Liver (tissue), 9 donors: ENCODE results near the gene CD46. TPM values are rescaled to one million over a fixed set of nuclear protein-coding genes. Genes with fewer than 3 reads are reported as not detected.

ENCODE experiments used
- DNase-seq: peaks from one replicate; pipeline ENCODE4 v3.0.0-alpha.2; 2017; ENCODE audit warnings: low spot score
- H3K27ac ChIP-seq, 2 donors: one replicate each; pipeline ENCODE4 v1.7.0; 2013; ENCODE audit warnings: inconsistent platforms in 2 of 2, low read length in 2 of 2, control low read depth in 1 of 2, low read depth in 1 of 2, mild to moderate bottlenecking in 1 of 2
- H3K27me3 ChIP-seq, 4 donors: one replicate each; pipeline versions ENCODE4 v1.6.1 to v1.7.0; 2013; ENCODE audit warnings: low read length in 3 of 4, inconsistent platforms in 1 of 4, mild to moderate bottlenecking in 1 of 4, moderate library complexity in 1 of 4; ENCODE audit not compliant: control insufficient read depth in 4 of 4, insufficient read depth in 4 of 4
- H3K36me3 ChIP-seq, 4 donors: one replicate each; pipeline versions ENCODE4 v1.6.1 to v1.7.0; 2013; ENCODE audit warnings: low read length in 3 of 4, mild to moderate bottlenecking in 3 of 4, low read depth in 1 of 4, moderate library complexity in 1 of 4; ENCODE audit not compliant: control insufficient read depth in 4 of 4, insufficient read depth in 3 of 4
- H3K4me1 ChIP-seq, 4 donors: one replicate each; pipeline versions ENCODE4 v1.6.1 to v1.7.0; 2013; ENCODE audit warnings: low read length in 3 of 4, mild to moderate bottlenecking in 3 of 4, moderate library complexity in 1 of 4; ENCODE audit not compliant: control insufficient read depth in 4 of 4, insufficient read depth in 4 of 4
- H3K4me3 ChIP-seq, 3 donors: one replicate each; pipeline versions ENCODE4 v1.6.1 to v1.7.0; 2013; ENCODE audit warnings: low read length in 3 of 3, control low read depth in 1 of 3, low read depth in 1 of 3, mild to moderate bottlenecking in 1 of 3
- H3K9ac ChIP-seq, 2 donors: one replicate each; pipeline ENCODE4 v1.7.0; 2013; ENCODE audit warnings: low read length in 2 of 2, mild to moderate bottlenecking in 2 of 2, moderate library complexity in 2 of 2, control low read depth in 1 of 2, low read depth in 1 of 2
- H3K9me3 ChIP-seq, 4 donors: one replicate each; pipeline versions ENCODE4 v1.6.1 to v1.7.0; 2013; ENCODE audit warnings: low read length in 3 of 4; ENCODE audit not compliant: control insufficient read depth in 4 of 4
- EGR1 ChIP-seq, 2 donors: IDR thresholded peaks; 2 replicates each; pipeline ENCODE4 v1.6.1; 2016 to 2018; ENCODE audit warnings: antibody characterized with exemption in 2 of 2, low read depth in 2 of 2
- FOXA1 ChIP-seq: IDR thresholded peaks from 2 replicates; pipeline ENCODE4 v1.6.1; 2016; ENCODE audit warnings: antibody characterized with exemption
- FOXA2 ChIP-seq: IDR thresholded peaks from 2 replicates; pipeline ENCODE4 v1.6.1; 2016; ENCODE audit warnings: antibody characterized with exemption
- GABPA ChIP-seq, 2 donors: IDR thresholded peaks in 1 of 2; conservative IDR thresholded peaks in 1 of 2; 2 replicates each; pipeline ENCODE4 v1.6.1; 2016; ENCODE audit warnings: antibody characterized with exemption in 2 of 2, mild to moderate bottlenecking in 1 of 2, moderate library complexity in 1 of 2
- HNF4A ChIP-seq, 2 donors: conservative IDR thresholded peaks; 2 replicates each; pipeline ENCODE4 v1.6.1; 2016; ENCODE audit warnings: antibody characterized with exemption in 2 of 2, mild to moderate bottlenecking in 2 of 2
- HNF4G ChIP-seq: IDR thresholded peaks from 2 replicates; pipeline ENCODE4 v1.6.1; 2016; ENCODE audit warnings: antibody characterized with exemption
- JUND ChIP-seq, 2 donors: IDR thresholded peaks; 2 replicates each; pipeline ENCODE4 v1.6.1; 2016; ENCODE audit warnings: antibody characterized with exemption in 2 of 2
- NR2F2 ChIP-seq: IDR thresholded peaks from 2 replicates; pipeline ENCODE4 v1.6.1; 2016; ENCODE audit warnings: antibody characterized with exemption
- SP1 ChIP-seq: IDR thresholded peaks from 2 replicates; pipeline ENCODE4 v1.6.1; 2018; ENCODE audit warnings: antibody characterized with exemption, mild to moderate bottlenecking
- TAF1 ChIP-seq: conservative IDR thresholded peaks from 2 replicates; pipeline ENCODE4 v1.6.1; 2016; ENCODE audit warnings: antibody characterized with exemption, mild to moderate bottlenecking
- YY1 ChIP-seq: IDR thresholded peaks from 2 replicates; pipeline ENCODE4 v1.6.1; 2016; ENCODE audit warnings: antibody characterized with exemption, mild to moderate bottlenecking
- WGBS: extraction: QIAGEN DNeasy Blood & Tissue Kit; methylation state at CpG from one replicate; pipeline ENCODE4 v1.1.7; 2013; 5-methylcytosine and 5-hydroxymethylcytosine counted together
- polyA plus RNA-seq, 2 donors: library from polyadenylated mRNA; stranded (reverse) in 1 of 2; unstranded in 1 of 2; fragments of 200-250 nt in 1 of 2; fragments of >200 nt in 1 of 2; fragmentation: Nextera tagmentation in 1 of 2; extraction: Ambion mirVana in 1 of 2; gene quantifications; one replicate each; pipeline versions ENCODE4 v1.2.1 to v1.2.3, GENCODE V29; 2013 to 2015
- total RNA-seq, 2 donors: library from RNA; depleted of rRNA; stranded (reverse); fragments of >200 nt; gene quantifications; one replicate each; pipeline ENCODE4 v1.2.3, GENCODE V29; 2014
- TF ChIP-seq, protein P1 (sequence below): fragments of 150-350 bp; IDR thresholded peaks from 2 replicates; pipeline ENCODE4 v1.5.1; 2017; ENCODE audit warnings: improper control_type of control experiment, low read depth, low read length; ENCODE audit not compliant: missing input control
- TF ChIP-seq, protein P2 (sequence below): IDR thresholded peaks from 2 replicates; pipeline ENCODE4 v1.6.1; 2016; ENCODE audit warnings: antibody characterized with exemption
- TF ChIP-seq, protein P3 (sequence below): IDR thresholded peaks from 2 replicates; pipeline ENCODE4 v1.6.1; 2016; ENCODE audit warnings: antibody characterized with exemption
- TF ChIP-seq, protein P4 (sequence below): IDR thresholded peaks from 2 replicates; pipeline ENCODE4 v1.6.1; 2016; ENCODE audit warnings: antibody characterized with exemption
- TF ChIP-seq, protein P5 (sequence below): IDR thresholded peaks from 2 replicates; pipeline ENCODE4 v1.6.1; 2016; ENCODE audit warnings: antibody characterized with exemption, mild to moderate bottlenecking
- donor health status: healthy.
- donor health status: healthy.
- donor health status: healthy.
- donor health status: healthy.
- donor health status: healthy.

Gene CD46
- total and polyA plus RNA-seq, 4 donors, result 71.3 to 177 (median 121) TPM

DNA sequence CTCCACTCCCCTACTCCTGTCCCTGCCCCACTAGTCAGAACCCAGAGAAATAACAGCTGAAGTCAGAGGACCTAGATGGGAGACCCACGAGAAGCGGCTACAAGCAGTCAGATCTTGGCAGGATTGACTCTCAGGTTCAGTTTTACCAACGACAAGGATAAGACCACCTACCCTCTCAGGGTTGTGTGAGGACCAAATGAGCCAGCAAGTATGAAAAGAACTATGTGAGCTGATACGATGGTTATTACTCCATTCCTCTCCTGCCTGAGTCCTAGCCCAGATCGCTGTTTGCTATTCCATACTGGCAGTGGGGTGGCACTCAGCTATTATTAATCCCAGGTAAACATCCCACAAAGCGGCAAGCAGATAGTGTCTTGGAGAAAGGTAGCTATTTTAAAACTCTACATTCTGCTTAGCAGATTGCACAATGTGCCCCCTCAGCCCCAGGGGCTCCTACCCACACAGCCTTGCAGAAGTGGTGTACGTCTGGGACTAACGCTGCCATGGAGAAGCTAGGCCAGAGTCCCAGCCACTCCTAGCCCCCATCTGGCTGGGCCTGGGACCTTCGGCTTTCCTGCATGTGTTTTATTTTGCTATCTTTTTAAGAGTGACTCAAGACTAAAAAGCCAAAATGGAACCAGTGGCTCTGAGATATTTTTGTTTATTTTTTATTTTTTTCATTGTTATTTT lies 58.9 kb downstream of the CD46 start:
- TF ChIP-seq TAF1, result no peak
- TF ChIP-seq, protein P1, sequence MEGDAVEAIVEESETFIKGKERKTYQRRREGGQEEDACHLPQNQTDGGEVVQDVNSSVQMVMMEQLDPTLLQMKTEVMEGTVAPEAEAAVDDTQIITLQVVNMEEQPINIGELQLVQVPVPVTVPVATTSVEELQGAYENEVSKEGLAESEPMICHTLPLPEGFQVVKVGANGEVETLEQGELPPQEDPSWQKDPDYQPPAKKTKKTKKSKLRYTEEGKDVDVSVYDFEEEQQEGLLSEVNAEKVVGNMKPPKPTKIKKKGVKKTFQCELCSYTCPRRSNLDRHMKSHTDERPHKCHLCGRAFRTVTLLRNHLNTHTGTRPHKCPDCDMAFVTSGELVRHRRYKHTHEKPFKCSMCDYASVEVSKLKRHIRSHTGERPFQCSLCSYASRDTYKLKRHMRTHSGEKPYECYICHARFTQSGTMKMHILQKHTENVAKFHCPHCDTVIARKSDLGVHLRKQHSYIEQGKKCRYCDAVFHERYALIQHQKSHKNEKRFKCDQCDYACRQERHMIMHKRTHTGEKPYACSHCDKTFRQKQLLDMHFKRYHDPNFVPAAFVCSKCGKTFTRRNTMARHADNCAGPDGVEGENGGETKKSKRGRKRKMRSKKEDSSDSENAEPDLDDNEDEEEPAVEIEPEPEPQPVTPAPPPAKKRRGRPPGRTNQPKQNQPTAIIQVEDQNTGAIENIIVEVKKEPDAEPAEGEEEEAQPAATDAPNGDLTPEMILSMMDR, result no peak
- TF ChIP-seq, protein P2, sequence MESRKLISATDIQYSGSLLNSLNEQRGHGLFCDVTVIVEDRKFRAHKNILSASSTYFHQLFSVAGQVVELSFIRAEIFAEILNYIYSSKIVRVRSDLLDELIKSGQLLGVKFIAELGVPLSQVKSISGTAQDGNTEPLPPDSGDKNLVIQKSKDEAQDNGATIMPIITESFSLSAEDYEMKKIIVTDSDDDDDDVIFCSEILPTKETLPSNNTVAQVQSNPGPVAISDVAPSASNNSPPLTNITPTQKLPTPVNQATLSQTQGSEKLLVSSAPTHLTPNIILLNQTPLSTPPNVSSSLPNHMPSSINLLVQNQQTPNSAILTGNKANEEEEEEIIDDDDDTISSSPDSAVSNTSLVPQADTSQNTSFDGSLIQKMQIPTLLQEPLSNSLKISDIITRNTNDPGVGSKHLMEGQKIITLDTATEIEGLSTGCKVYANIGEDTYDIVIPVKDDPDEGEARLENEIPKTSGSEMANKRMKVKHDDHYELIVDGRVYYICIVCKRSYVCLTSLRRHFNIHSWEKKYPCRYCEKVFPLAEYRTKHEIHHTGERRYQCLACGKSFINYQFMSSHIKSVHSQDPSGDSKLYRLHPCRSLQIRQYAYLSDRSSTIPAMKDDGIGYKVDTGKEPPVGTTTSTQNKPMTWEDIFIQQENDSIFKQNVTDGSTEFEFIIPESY, result no peak
- TF ChIP-seq HNF4A (conservative IDR thresholded peaks at IDR 0.05), result no peak
- TF ChIP-seq FOXA2, result no peak
- no peak for TF ChIP-seq HNF4G
- no peak for TF ChIP-seq NR2F2
- TF ChIP-seq, protein P3, sequence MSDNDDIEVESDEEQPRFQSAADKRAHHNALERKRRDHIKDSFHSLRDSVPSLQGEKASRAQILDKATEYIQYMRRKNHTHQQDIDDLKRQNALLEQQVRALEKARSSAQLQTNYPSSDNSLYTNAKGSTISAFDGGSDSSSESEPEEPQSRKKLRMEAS, result no peak
- TF ChIP-seq SP1, result no peak
- TF ChIP-seq JUND (IDR thresholded peaks at IDR 0.05), result no peak
- TF ChIP-seq, protein P4, sequence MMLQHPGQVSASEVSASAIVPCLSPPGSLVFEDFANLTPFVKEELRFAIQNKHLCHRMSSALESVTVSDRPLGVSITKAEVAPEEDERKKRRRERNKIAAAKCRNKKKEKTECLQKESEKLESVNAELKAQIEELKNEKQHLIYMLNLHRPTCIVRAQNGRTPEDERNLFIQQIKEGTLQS, result no peak
- TF ChIP-seq, protein P5, sequence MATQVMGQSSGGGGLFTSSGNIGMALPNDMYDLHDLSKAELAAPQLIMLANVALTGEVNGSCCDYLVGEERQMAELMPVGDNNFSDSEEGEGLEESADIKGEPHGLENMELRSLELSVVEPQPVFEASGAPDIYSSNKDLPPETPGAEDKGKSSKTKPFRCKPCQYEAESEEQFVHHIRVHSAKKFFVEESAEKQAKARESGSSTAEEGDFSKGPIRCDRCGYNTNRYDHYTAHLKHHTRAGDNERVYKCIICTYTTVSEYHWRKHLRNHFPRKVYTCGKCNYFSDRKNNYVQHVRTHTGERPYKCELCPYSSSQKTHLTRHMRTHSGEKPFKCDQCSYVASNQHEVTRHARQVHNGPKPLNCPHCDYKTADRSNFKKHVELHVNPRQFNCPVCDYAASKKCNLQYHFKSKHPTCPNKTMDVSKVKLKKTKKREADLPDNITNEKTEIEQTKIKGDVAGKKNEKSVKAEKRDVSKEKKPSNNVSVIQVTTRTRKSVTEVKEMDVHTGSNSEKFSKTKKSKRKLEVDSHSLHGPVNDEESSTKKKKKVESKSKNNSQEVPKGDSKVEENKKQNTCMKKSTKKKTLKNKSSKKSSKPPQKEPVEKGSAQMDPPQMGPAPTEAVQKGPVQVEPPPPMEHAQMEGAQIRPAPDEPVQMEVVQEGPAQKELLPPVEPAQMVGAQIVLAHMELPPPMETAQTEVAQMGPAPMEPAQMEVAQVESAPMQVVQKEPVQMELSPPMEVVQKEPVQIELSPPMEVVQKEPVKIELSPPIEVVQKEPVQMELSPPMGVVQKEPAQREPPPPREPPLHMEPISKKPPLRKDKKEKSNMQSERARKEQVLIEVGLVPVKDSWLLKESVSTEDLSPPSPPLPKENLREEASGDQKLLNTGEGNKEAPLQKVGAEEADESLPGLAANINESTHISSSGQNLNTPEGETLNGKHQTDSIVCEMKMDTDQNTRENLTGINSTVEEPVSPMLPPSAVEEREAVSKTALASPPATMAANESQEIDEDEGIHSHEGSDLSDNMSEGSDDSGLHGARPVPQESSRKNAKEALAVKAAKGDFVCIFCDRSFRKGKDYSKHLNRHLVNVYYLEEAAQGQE, result no peak
- no peak overlapping the region for H3K4me3 ChIP-seq
- no peak for DNase-seq
- no peaks in the 10 kb centered on the region for H3K27me3 ChIP-seq
- H3K27ac ChIP-seq, result peak overlapping the region; percentile 44 to 45
- WGBS, result 69% methylated on average over 9 of the region's 9 CpGs
- H3K4me1 ChIP-seq, result peaks cover 16 to 78% (median 70%) of the 10 kb centered on the region in 4 donors
- peaks cover 5 to 65% (median 54%) of the 10 kb centered on the region in 4 donors for H3K36me3 ChIP-seq
- H3K9me3 ChIP-seq, result no peaks in the 10 kb centered on the region
- H3K9ac ChIP-seq, result no peak overlapping the region

DNA sequence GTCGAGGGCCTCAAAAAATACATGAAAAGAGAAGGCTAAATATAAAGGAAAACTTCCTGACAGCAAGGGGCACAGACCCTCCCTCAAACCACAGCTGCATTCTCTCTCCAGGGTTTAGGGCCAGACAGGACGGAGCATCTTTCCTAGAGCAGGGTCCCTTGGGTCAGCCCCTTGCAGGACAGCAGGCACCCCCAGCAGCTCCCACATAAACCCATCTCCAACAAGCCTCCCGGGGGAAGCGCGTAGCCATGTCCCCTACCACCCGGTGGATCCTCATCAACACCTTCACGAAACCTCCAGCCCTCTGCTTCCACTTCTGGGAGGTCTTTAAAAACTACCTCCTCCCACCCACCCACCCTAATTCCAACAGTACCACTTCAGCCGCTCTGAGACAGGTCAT lies 59.5 kb downstream of the CD46 start:
- Histone ChIP-seq H3K27me3 (no peaks in the 10 kb centered on the region), H3K36me3 (peaks cover 6 to 65% (median 55%) of the 10 kb centered on the region in 4 donors), H3K4me1 (peaks cover 19 to 84% (median 75%) of the 10 kb centered on the region in 4 donors), H3K9me3 (no peaks in the 10 kb centered on the region), H3K27ac (peak overlapping the region in 1 of 2 donors; percentile 79), H3K4me3 (no peak overlapping the region), H3K9ac (no peak overlapping the region)
- 90% methylated on average over 8 of the region's 8 CpGs for WGBS
- DNase-seq, result no peak
- TF ChIP-seq YY1 (no peak), HNF4G (no peak), FOXA1 (no peak), JUND (IDR thresholded peaks at IDR 0.05) (no peak), HNF4A (conservative IDR thresholded peaks at IDR 0.05) (no peak), FOXA2 (no peak), SP1 (no peak), EGR1 (IDR thresholded peaks at IDR 0.05; ENCODE audit: low read depth in 2 of 2) (no peak), GABPA (IDR thresholded peaks at IDR 0.05 in 1 of 2, conservative IDR thresholded peaks at IDR 0.05 in 1 of 2) (no peak), TAF1 (no peak)
- TF ChIP-seq, protein P3, result no peak
- TF ChIP-seq, protein P5, result no peak
- TF ChIP-seq, protein P1, result no peak
